Endothelial cell of umbilical vein (primary cell): ENCODE results near the gene PSMD14.

ENCODE experiments used
- CTCF ChIP-seq, 2 donors: IDR thresholded peaks; 1 replicate in 1 of 2; 2 replicates in 1 of 2; pipeline ENCODE4 v1.5.1; 2011; ENCODE audit warnings: low read length in 2 of 2, mild to moderate bottlenecking in 2 of 2, moderate library complexity in 2 of 2, control low read depth in 1 of 2, inconsistent platforms in 1 of 2, low read depth in 1 of 2; ENCODE audit not compliant: insufficient read depth in 1 of 2; ENCODE audit errors: extremely low read depth in 1 of 2
- EZH2 ChIP-seq: IDR thresholded peaks from 2 replicates; pipeline ENCODE4 v1.6.1; 2012; ENCODE audit warnings: borderline replicate concordance, low read depth, mild to moderate bottlenecking, moderate library complexity, low read length, inconsistent platforms; ENCODE audit not compliant: severe bottlenecking
- FOS ChIP-seq: IDR thresholded peaks from 2 replicates; pipeline ENCODE4 v1.6.1; 2011; ENCODE audit warnings: mild to moderate bottlenecking, low read length, moderate library complexity, borderline replicate concordance; ENCODE audit not compliant: insufficient read depth
- JUN ChIP-seq: IDR thresholded peaks from 2 replicates; pipeline ENCODE4 v1.6.1; 2011; ENCODE audit warnings: borderline replicate concordance, low read depth; ENCODE audit not compliant: insufficient read length, insufficient read depth
- POLR2A ChIP-seq: IDR thresholded peaks from 2 replicates; pipeline ENCODE4 v1.6.1; 2012; ENCODE audit warnings: low read depth, mild to moderate bottlenecking, control low read depth, low read length
- POLR2AphosphoS5 ChIP-seq: IDR thresholded peaks from 2 replicates; pipeline ENCODE4 v1.6.1; 2012; ENCODE audit warnings: low read depth, mild to moderate bottlenecking, control low read depth, low read length, moderate library complexity; ENCODE audit not compliant: insufficient read depth
- TF ChIP-seq, protein P1 (sequence below): IDR thresholded peaks from 2 replicates; pipeline ENCODE4 v1.6.1; 2011; ENCODE audit not compliant: insufficient read depth, insufficient read length

- TF ChIP-seq JUN (no peak), POLR2AphosphoS5 (no peak), CTCF (IDR thresholded peaks at IDR 0.05; ENCODE audit: extremely low read depth in 1 of 2, insufficient read depth in 1 of 2, low read depth in 1 of 2, low read length in 2 of 2) (no peak), POLR2A (no peak), EZH2 (no peak), FOS (no peak)
- TF ChIP-seq, protein P1, sequence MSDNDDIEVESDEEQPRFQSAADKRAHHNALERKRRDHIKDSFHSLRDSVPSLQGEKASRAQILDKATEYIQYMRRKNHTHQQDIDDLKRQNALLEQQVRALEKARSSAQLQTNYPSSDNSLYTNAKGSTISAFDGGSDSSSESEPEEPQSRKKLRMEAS: no peak
Measured at GRCh38 chr2:161384864-161385263, 76.6 kb downstream of the PSMD14 start.
